Activated T-cell treated with anti-CD3 and anti-CD28 coated beads, Interleukin-2, amount 50 U/mL, for 72 hours (primary cell): ENCODE data around the gene SMOC1. TPM values are rescaled to one million over a fixed set of nuclear protein-coding genes. Genes with fewer than 3 reads are reported as not detected.

ENCODE experiments used
- ATAC-seq, 2 donors: fragments of 150-1000 bp; cut with Tn5 transposase; replicated peaks in 1 of 2; 2 replicates each; pipeline ENCODE4 v1.10.0; 2021; ENCODE audit warnings: moderate library complexity in 2 of 2, mild to moderate bottlenecking in 1 of 2
- DNase-seq, 2 donors: peaks; one replicate each; pipeline ENCODE4 v3.0.0; 2021 to 2022; ENCODE audit warnings: mixed read lengths in 1 of 2
- H3K27ac Mint-ChIP-seq: one replicate; pipeline ENCODE4 v1.8.0; 2022; ENCODE audit warnings: mild to moderate bottlenecking, moderate library complexity, mixed read lengths
- H3K27me3 Mint-ChIP-seq: one replicate; pipeline ENCODE4 v1.8.0; 2022; ENCODE audit warnings: low read depth, mixed read lengths
- H3K36me3 Mint-ChIP-seq, 2 donors: one replicate each; pipeline ENCODE4 v1.8.0; 2022; ENCODE audit warnings: mixed read lengths in 2 of 2, mild to moderate bottlenecking in 1 of 2; ENCODE audit not compliant: insufficient read depth in 2 of 2
- H3K4me1 Mint-ChIP-seq: one replicate; pipeline ENCODE4 v1.8.0; 2022; ENCODE audit warnings: low read depth, mixed read lengths
- H3K4me3 Mint-ChIP-seq, 2 donors: one replicate each; pipeline ENCODE4 v1.8.0; 2022; ENCODE audit warnings: mild to moderate bottlenecking in 2 of 2, mixed read lengths in 2 of 2, moderate library complexity in 2 of 2
- H3K9me3 Mint-ChIP-seq, 2 donors: one replicate each; pipeline ENCODE4 v1.8.0; 2022; ENCODE audit warnings: mixed read lengths in 2 of 2
- total RNA-seq, 2 donors: library from RNA; stranded (reverse); gene quantifications; one replicate each; pipeline ENCODE4 v1.2.3, GENCODE V29; 2022

SMOC1 gene
- total RNA-seq, 2 donors from 2014 or later = not detected

- H3K9me3 Mint-ChIP-seq = no peaks in the 10 kb centered on the region
- H3K27me3 Mint-ChIP-seq = peaks cover 5% of the 10 kb centered on the region
- DNase-seq (no peak), ATAC-seq (no peak)
- no peak overlapping the region for H3K27ac Mint-ChIP-seq
- no peaks in the 10 kb centered on the region for H3K36me3 Mint-ChIP-seq
- H3K4me3 Mint-ChIP-seq = no peak overlapping the region
- H3K4me1 Mint-ChIP-seq = peaks cover 18% of the 10 kb centered on the region
Observed at GRCh38 chr14:70022771-70023445, 143.7 kb downstream of the SMOC1 start.

GRCh38 chr14:70023871-70024270 is 144.7 kb downstream of the SMOC1 start:
- Mint-ChIP-seq H3K36me3 (no peaks in the 10 kb centered on the region), H3K27ac (no peak overlapping the region), H3K9me3 (no peaks in the 10 kb centered on the region), H3K27me3 (peaks cover 5% of the 10 kb centered on the region), H3K4me1 (peaks cover 8% of the 10 kb centered on the region), H3K4me3 (no peak overlapping the region)
- DNase-seq (no peak), ATAC-seq (no peak)

GRCh38 chr14:70027785-70028428 is 148.7 kb downstream of the SMOC1 start:
- Mint-ChIP-seq H3K27me3 (no peaks in the 10 kb centered on the region), H3K4me3 (no peak overlapping the region), H3K4me1 (no peaks in the 10 kb centered on the region), H3K9me3 (no peaks in the 10 kb centered on the region), H3K36me3 (no peaks in the 10 kb centered on the region), H3K27ac (no peak overlapping the region)
- peak; percentile 75 to 82 for DNase-seq
- ATAC-seq = peak; percentile 56 to 62

DNA sequence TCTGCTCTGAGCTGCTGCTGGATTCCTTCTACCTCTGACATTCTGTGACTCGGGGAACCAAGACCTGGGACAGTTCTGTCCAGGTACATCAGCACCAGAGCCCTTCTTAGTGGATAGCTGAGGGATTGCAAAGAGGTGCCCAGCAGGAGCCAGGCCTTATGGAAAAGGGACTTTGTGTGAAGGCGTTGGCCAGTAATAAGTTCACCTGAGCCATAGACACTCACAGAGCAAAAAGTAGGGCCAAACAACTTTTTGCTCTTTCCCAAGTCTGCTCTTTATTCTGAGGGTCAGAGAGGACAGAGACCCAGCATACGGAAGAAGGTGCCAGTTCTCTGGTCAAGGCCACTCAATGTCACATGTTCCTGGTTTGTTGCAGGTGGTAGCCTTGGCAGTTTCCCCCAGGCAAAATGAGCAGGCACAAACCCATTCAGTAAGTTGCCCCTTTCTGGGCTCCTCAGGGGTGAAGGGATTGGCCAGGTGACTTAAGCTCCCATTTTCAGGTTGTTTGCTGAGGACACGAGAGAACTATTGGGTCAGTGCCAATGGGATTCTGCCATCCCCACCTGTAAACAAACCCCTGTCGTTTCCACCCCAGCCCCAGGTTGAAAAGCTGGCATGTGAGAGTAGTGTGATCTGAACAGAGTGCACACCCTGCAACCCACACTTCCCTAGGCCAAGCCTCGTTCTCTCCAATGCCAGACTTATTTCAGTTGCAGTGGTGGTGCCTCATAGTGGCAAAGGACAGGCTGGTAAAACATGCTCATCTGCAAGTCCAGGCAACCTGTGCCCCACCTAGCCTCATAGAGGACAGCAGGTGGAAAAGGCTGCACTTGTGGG is 150.3 kb downstream of the SMOC1 start:
- Mint-ChIP-seq H3K27ac (no peak overlapping the region), H3K27me3 (no peaks in the 10 kb centered on the region), H3K4me1 (no peaks in the 10 kb centered on the region), H3K9me3 (no peaks in the 10 kb centered on the region), H3K36me3 (no peaks in the 10 kb centered on the region), H3K4me3 (no peak overlapping the region)
- no peak for ATAC-seq
- no peak for DNase-seq

DNA sequence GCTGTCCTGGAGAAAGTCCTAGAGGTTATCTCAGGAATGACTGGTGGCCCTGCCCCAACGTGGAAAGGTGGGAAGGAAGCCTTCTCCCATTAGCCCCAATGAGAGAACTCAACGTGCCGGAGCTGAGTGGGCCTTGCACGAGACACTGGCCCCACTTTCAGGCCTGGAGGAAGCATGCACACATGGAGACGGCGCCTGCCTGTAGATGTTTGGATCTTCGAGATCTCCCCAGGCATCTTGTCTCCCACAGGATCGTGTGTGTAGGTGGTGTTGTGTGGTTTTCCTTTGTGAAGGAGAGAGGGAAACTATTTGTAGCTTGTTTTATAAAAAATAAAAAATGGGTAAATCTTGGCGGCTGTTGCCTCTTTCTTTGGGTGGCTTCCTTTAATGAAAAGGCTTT is 152.8 kb downstream of the SMOC1 start:
- H3K4me1 Mint-ChIP-seq = no peaks in the 10 kb centered on the region
- no peaks in the 10 kb centered on the region for H3K36me3 Mint-ChIP-seq
- no peak overlapping the region for H3K4me3 Mint-ChIP-seq
- ATAC-seq = no peak
- no peak for DNase-seq
- H3K9me3 Mint-ChIP-seq = no peaks in the 10 kb centered on the region
- no peak overlapping the region for H3K27ac Mint-ChIP-seq
- H3K27me3 Mint-ChIP-seq = peaks cover 6% of the 10 kb centered on the region

GRCh38 chr14:70032447-70032846 is 153.2 kb downstream of the SMOC1 start:
- H3K27ac Mint-ChIP-seq = no peak overlapping the region
- peaks cover 6% of the 10 kb centered on the region for H3K27me3 Mint-ChIP-seq
- ATAC-seq (no peak), DNase-seq (no peak)
- no peaks in the 10 kb centered on the region for H3K9me3 Mint-ChIP-seq
- no peak overlapping the region for H3K4me3 Mint-ChIP-seq
- no peaks in the 10 kb centered on the region for H3K36me3 Mint-ChIP-seq
- H3K4me1 Mint-ChIP-seq = no peaks in the 10 kb centered on the region

DNA sequence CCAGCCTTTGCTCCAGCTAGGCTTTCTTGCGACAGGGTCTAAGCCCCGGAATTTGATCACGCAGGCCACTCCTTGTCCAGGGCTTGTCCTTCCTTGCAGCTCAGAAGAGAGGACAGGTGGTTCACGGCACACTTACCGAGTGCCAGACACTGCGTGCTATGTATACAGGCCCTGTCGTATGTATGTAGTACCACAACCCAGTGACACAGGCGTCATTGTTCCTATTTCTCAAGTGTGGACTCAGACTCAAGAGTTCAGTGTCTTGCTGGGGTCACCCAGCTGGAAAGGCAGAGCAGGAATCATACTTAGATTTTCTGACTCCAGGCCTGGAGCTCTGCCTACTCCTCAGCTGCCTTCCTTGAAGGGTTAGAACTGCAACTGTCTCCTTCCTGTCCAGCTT is 153.9 kb downstream of the SMOC1 start:
- H3K27me3 Mint-ChIP-seq = peaks cover 6% of the 10 kb centered on the region
- no peak overlapping the region for H3K27ac Mint-ChIP-seq
- H3K36me3 Mint-ChIP-seq = no peaks in the 10 kb centered on the region
- H3K4me3 Mint-ChIP-seq = no peak overlapping the region
- DNase-seq (no peak), ATAC-seq (no peak)
- H3K9me3 Mint-ChIP-seq = no peaks in the 10 kb centered on the region
- no peaks in the 10 kb centered on the region for H3K4me1 Mint-ChIP-seq

DNA sequence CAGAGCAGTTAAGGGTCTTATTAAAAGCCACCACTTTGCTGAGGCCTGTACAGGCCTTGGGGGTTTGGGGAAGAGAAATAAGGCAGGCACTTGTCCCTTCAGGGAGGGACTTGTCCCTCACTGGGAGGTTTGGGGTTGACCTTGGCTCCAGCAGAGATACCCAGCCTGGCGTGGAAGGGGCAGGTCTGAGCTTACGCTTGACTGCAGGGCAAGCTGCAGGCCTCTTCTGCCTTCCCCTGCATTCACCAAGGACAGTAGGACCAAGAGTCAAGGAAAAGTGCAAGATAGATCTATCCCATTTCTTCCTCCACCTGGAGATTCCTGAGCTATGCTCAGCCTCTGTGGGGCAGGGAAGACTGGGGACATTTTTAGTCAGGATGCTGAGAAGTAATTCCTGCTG is 154.3 kb downstream of the SMOC1 start:
- Mint-ChIP-seq H3K36me3 (no peaks in the 10 kb centered on the region), H3K4me1 (no peaks in the 10 kb centered on the region), H3K4me3 (no peak overlapping the region), H3K27me3 (peaks cover 7% of the 10 kb centered on the region), H3K27ac (no peak overlapping the region), H3K9me3 (no peaks in the 10 kb centered on the region)
- DNase-seq (no peak), ATAC-seq (no peak)

DNA sequence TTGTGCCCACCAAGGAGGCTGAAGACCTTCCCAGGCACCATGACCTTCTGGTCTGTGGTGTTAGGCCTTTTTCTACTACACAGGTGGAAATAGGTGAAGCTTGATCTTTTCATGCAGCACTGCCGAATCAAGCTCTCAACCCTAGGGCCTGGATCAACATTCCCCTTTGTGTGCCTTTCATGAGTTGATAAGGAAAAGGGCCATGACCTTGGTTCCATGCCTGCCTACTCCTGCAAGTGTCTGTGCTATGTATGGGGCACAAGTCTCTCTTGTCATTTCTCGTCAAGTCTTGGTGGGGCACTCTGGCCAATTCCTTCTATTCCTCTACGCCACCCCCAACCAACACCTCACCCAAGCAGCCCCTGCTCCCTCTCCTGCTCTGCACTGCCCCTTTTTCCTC is 155.0 kb downstream of the SMOC1 start:
- DNase-seq (no peak), ATAC-seq (no peak)
- H3K9me3 Mint-ChIP-seq = no peaks in the 10 kb centered on the region
- no peaks in the 10 kb centered on the region for H3K4me1 Mint-ChIP-seq
- no peak overlapping the region for H3K27ac Mint-ChIP-seq
- no peak overlapping the region for H3K4me3 Mint-ChIP-seq
- no peaks in the 10 kb centered on the region for H3K36me3 Mint-ChIP-seq
- peaks cover 14% of the 10 kb centered on the region for H3K27me3 Mint-ChIP-seq

DNA sequence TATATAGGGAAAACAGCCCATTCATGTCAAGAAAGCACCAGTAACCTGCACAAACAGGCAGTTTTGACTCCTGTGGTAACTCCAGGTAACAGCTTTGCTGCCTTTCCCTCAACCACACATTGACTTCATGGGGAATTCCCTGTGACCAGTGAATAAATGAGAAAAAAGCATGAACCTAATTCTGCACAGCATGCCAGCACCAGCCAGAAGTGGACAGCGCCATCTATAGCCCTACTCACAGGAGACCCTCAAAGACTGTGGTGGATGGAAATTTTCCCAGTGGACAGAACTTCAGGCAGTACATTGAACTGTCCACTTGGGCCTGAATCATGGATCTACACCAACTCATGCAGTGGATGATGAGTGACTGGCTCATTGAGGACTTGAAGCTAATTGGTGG is 157.4 kb downstream of the SMOC1 start:
- no peaks in the 10 kb centered on the region for H3K4me1 Mint-ChIP-seq
- no peaks in the 10 kb centered on the region for H3K9me3 Mint-ChIP-seq
- no peak overlapping the region for H3K27ac Mint-ChIP-seq
- H3K27me3 Mint-ChIP-seq = peaks cover 22% of the 10 kb centered on the region
- DNase-seq (no peak), ATAC-seq (no peak)
- no peaks in the 10 kb centered on the region for H3K36me3 Mint-ChIP-seq
- no peak overlapping the region for H3K4me3 Mint-ChIP-seq

DNA sequence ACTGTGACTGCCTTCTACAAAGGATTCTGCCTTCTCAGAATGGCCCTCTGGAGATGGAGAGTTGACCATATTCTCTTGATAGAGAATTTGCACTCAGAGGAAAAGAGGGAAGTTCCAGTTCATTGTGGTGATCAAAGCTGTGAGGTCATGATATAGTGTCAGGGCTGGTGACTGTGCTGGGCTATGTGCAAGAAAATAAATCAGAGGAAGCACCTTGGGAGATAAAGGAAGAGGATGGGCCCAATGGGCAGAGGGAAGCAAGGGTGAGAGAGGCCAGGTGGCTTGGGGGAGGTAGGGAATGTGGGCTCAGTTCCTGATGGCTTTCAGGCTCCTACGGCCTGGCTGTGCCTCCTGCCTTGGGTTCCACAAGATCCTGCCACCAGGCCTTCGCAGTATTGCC is 163.8 kb downstream of the SMOC1 start:
- H3K4me1 Mint-ChIP-seq = no peaks in the 10 kb centered on the region
- peaks cover 41% of the 10 kb centered on the region for H3K27me3 Mint-ChIP-seq
- DNase-seq (no peak), ATAC-seq (no peak)
- no peak overlapping the region for H3K4me3 Mint-ChIP-seq
- H3K9me3 Mint-ChIP-seq = no peaks in the 10 kb centered on the region
- no peak overlapping the region for H3K27ac Mint-ChIP-seq
- H3K36me3 Mint-ChIP-seq = no peaks in the 10 kb centered on the region

DNA sequence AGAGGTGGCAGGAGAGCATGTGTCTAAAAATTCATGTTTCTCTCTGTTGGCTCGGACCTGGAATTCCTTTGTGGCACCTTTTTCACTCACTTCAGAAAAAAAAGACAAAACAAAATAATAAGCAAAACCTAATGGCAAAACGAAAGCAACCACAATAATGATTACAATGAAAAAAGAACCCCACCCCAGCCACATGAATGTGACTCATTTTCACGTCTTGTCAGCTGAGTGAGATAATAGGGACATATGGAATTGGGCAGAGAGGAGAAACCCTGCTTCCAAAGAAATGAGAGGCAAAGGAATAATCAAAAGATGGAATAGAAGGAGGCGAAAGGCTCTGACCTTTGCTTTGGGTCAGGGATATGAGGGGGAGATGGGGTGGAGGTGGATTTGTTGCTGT is 166.1 kb downstream of the SMOC1 start:
- Mint-ChIP-seq H3K36me3 (no peaks in the 10 kb centered on the region), H3K27me3 (peaks cover 34% of the 10 kb centered on the region), H3K9me3 (no peaks in the 10 kb centered on the region), H3K27ac (no peak overlapping the region), H3K4me3 (no peak overlapping the region), H3K4me1 (no peaks in the 10 kb centered on the region)
- DNase-seq = no peak
- ATAC-seq = no peak

GRCh38 chr14:70045844-70046535 is 166.8 kb downstream of the SMOC1 start:
- no peaks in the 10 kb centered on the region for H3K4me1 Mint-ChIP-seq
- no peaks in the 10 kb centered on the region for H3K36me3 Mint-ChIP-seq
- H3K27ac Mint-ChIP-seq = no peak overlapping the region
- peak in 1 of 2 donors; percentile 19 for DNase-seq
- H3K27me3 Mint-ChIP-seq = peaks cover 34% of the 10 kb centered on the region
- no peaks in the 10 kb centered on the region for H3K9me3 Mint-ChIP-seq
- no peak overlapping the region for H3K4me3 Mint-ChIP-seq
- no peak for ATAC-seq
